ENCODE data around the gene CD74. TPM values are rescaled to one million over a fixed set of nuclear protein-coding genes. Genes with fewer than 3 reads are reported as not detected.

Gene CD74
- total and polyA plus RNA-seq, 2 of the 13 experiments (the other 11 are each of a cell fraction or from before 2014, with no cell fraction given), result 34.1 to 84.4 TPM

DNA sequence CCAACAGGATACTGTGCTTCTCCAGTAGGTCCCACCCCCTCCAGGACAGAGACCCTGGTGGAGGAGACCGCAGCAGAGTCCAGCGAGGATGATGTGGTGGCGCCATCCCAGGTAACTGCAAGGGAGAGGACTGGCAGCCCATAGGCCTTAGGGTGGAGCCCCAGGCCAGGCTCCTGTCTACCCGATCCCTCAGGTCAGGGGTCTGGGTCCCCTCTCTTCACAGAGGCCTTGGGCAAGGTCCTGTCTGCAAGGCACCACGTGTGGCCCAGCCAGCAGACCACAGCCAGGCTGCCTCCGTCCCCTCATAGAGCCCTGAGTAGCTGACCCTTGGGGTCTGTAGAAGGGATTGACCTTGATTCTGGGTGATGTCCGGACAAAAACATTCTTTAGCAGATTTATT is 20.0 kb downstream of the CD74 start:
- intact Hi-C loops (cut with micrococcal nuclease; ENCODE audit: unreplicated experiment), result no loop called here
- no peak for ATAC-seq
- peaks cover 47 to 88% of the 10 kb centered on the region in 2 experiments for H3K36me3 ChIP-seq (replicated peaks in 1 of 2; ENCODE audit: control insufficient read depth in 1 of 2, insufficient read depth in 2 of 2, low read length in 2 of 2)
- BruUV-seq (replicated peaks), result no TSS peak
- CTCF ChIA-PET (ENCODE audit: low intra/inter-chr PET ratio, low total read pairs), result no interaction called here
- H3K9ac ChIP-seq (ENCODE audit: insufficient read depth, low read depth, low read length), result no peak overlapping the region
- in situ Hi-C loops (cut with HindIII; ENCODE audit: extremely low pct_ligation_motif_present, low pct_unique_long_range_greater_than_20kb), result no loop called here
- no peak overlapping the region for H3K27ac ChIP-seq (ENCODE audit: extremely low read length, insufficient read depth, low read length)
- no peaks in the 10 kb centered on the region for H3K9me3 ChIP-seq (ENCODE audit: low read length)
- H3K4me3 ChIP-seq (replicated peaks in 1 of 3; ENCODE audit: insufficient read depth in 1 of 3, low read depth in 2 of 3, low read length in 3 of 3), result no peak overlapping the region
- no peak overlapping the region for H2AFZ ChIP-seq (ENCODE audit: low read length)
- H3K4me1 ChIP-seq (ENCODE audit: insufficient read depth, low read length), result no peaks in the 10 kb centered on the region
- POLR2A ChIA-PET, result no interaction called here
- H3K79me2 ChIP-seq (ENCODE audit: insufficient read depth, low read length), result no peaks in the 10 kb centered on the region
- no peaks in the 10 kb centered on the region for H4K20me1 ChIP-seq (ENCODE audit: insufficient read depth, low read length)
- no peak for TF ChIP-seq ZNF34 (CRISPR knock-in tag; IDR thresholded peaks at IDR 0.05; ENCODE audit: borderline replicate concordance)
- TF ChIP-seq AGO2 (optimal IDR thresholded peaks at IDR 0.05; ENCODE audit: low read depth, low read length), result peak; percentile 26
- no peak for DNase-seq (ENCODE audit: low spot score)
- no peak for FAIRE-seq
- WGBS (ENCODE audit: low lambda C conversion rate), result 93% methylated on average over 2 of the region's 7 CpGs
- no peak overlapping the region for H3K4me2 ChIP-seq (ENCODE audit: low read depth, low read length)
- no peaks in the 10 kb centered on the region for H3K27me3 ChIP-seq (ENCODE audit: control insufficient read depth in 1 of 2, insufficient read depth in 2 of 2, low read length in 2 of 2)

DNA sequence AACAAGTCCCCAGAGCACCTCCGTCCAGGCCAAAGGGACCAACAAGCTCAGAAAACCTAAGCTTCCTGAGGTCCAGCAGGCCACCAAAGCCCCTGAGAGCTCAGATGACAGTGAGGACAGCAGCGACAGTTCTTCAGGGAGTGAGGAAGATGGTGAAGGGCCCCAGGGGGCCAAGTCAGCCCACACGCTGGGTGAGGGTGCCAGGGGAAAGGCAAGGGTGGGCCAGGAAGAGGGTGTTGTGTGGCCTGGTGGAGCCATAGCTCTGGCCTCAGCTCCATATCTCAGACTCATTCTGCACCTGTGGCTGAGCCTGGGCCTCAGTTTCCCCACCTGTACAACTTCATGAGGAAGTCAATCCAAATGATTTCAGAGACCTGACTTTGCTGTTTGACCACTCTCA is 20.7 kb downstream of the CD74 start:
- BruUV-seq (replicated peaks), result no TSS peak
- WGBS (ENCODE audit: low lambda C conversion rate), result 96% methylated on average over 3 of the region's 3 CpGs
- FAIRE-seq (no peak), DNase-seq (ENCODE audit: low spot score) (no peak), ATAC-seq (no peak)
- in situ Hi-C loops (cut with HindIII; ENCODE audit: extremely low pct_ligation_motif_present, low pct_unique_long_range_greater_than_20kb), result no loop called here
- H3K79me2 ChIP-seq (ENCODE audit: insufficient read depth, low read length), result no peaks in the 10 kb centered on the region
- no peak overlapping the region for H3K4me2 ChIP-seq (ENCODE audit: low read depth, low read length)
- no peak overlapping the region for H3K27ac ChIP-seq (ENCODE audit: extremely low read length, insufficient read depth, low read length)
- POLR2A ChIA-PET, result no interaction called here
- H3K36me3 ChIP-seq (replicated peaks in 1 of 2; ENCODE audit: control insufficient read depth in 1 of 2, insufficient read depth in 2 of 2, low read length in 2 of 2), result peaks cover 48 to 90% of the 10 kb centered on the region in 2 experiments
- intact Hi-C loops (cut with micrococcal nuclease; ENCODE audit: unreplicated experiment), result no loop called here
- no peak overlapping the region for H3K9ac ChIP-seq (ENCODE audit: insufficient read depth, low read depth, low read length)
- H3K4me1 ChIP-seq (ENCODE audit: insufficient read depth, low read length), result no peaks in the 10 kb centered on the region
- H3K27me3 ChIP-seq (ENCODE audit: control insufficient read depth in 1 of 2, insufficient read depth in 2 of 2, low read length in 2 of 2), result no peaks in the 10 kb centered on the region
- TF ChIP-seq, protein P1, sequence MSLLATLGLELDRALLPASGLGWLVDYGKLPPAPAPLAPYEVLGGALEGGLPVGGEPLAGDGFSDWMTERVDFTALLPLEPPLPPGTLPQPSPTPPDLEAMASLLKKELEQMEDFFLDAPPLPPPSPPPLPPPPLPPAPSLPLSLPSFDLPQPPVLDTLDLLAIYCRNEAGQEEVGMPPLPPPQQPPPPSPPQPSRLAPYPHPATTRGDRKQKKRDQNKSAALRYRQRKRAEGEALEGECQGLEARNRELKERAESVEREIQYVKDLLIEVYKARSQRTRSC (CRISPR knock-in tag; IDR thresholded peaks at IDR 0.05; ENCODE audit: low read depth), result no peak
- TF ChIP-seq PAX8 (CRISPR knock-in tag; IDR thresholded peaks at IDR 0.05; ENCODE audit: borderline replicate concordance) (no peak), ZNF652 (CRISPR knock-in tag; IDR thresholded peaks at IDR 0.05; ENCODE audit: borderline replicate concordance, low read depth) (no peak), GABPB1 (CRISPR knock-in tag; IDR thresholded peaks at IDR 0.05) (no peak), ATM (IDR thresholded peaks at IDR 0.05; ENCODE audit: borderline replicate concordance) (no peak), KLF6 (CRISPR knock-in tag; IDR thresholded peaks at IDR 0.05) (no peak), ZNF775 (CRISPR knock-in tag; IDR thresholded peaks at IDR 0.05; ENCODE audit: borderline replicate concordance) (no peak), EHMT2 (IDR thresholded peaks at IDR 0.05; ENCODE audit: borderline replicate concordance, low read depth, low read length) (no peak), ZNF563 (CRISPR knock-in tag; IDR thresholded peaks at IDR 0.05) (no peak), PHF21A (CRISPR knock-in tag; IDR thresholded peaks at IDR 0.05) (no peak), ZNF562 (CRISPR knock-in tag; IDR thresholded peaks at IDR 0.05; ENCODE audit: borderline replicate concordance) (no peak)
- TF ChIP-seq, protein P2, sequence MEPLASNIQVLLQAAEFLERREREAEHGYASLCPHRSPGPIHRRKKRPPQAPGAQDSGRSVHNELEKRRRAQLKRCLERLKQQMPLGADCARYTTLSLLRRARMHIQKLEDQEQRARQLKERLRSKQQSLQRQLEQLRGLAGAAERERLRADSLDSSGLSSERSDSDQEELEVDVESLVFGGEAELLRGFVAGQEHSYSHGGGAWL (CRISPR knock-in tag; IDR thresholded peaks at IDR 0.05), result no peak
- TF ChIP-seq, protein P3, sequence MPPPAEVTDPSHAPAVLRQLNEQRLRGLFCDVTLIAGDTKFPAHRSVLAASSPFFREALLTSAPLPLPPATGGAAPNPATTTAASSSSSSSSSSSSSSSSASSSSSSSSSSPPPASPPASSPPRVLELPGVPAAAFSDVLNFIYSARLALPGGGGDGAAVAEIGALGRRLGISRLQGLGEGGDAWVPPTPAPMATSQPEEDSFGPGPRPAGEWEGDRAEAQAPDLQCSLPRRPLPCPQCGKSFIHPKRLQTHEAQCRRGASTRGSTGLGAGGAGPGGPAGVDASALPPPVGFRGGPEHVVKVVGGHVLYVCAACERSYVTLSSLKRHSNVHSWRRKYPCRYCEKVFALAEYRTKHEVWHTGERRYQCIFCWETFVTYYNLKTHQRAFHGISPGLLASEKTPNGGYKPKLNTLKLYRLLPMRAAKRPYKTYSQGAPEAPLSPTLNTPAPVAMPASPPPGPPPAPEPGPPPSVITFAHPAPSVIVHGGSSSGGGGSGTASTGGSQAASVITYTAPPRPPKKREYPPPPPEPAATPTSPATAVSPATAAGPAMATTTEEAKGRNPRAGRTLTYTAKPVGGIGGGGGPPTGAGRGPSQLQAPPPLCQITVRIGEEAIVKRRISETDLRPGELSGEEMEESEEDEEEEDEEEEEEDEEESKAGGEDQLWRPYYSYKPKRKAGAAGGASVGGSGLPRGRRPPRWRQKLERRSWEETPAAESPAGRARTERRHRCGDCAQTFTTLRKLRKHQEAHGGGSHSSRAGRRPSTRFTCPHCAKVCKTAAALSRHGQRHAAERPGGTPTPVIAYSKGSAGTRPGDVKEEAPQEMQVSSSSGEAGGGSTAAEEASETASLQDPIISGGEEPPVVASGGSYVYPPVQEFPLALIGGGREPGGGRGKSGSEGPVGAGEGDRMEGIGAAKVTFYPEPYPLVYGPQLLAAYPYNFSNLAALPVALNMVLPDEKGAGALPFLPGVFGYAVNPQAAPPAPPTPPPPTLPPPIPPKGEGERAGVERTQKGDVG (CRISPR knock-in tag; IDR thresholded peaks at IDR 0.05; ENCODE audit: borderline replicate concordance), result no peak
- no peak overlapping the region for H2AFZ ChIP-seq (ENCODE audit: low read length)
- no peaks in the 10 kb centered on the region for H4K20me1 ChIP-seq (ENCODE audit: insufficient read depth, low read length)
- no peaks in the 10 kb centered on the region for H3K9me3 ChIP-seq (ENCODE audit: low read length)
- no peak overlapping the region for H3K4me3 ChIP-seq (replicated peaks in 1 of 3; ENCODE audit: insufficient read depth in 1 of 3, low read depth in 2 of 3, low read length in 3 of 3)
- CTCF ChIA-PET (ENCODE audit: low intra/inter-chr PET ratio, low total read pairs), result no interaction called here

Data from HepG2 (cell line).